Adipose tissue (tissue), 3 donors: ENCODE data around the gene OPCML. TPM values are rescaled to one million over a fixed set of nuclear protein-coding genes. Genes with fewer than 3 reads are reported as not detected.

Experiments used
- H3K27ac ChIP-seq: one replicate; pipeline ENCODE4 v1.5.1; 2013; ENCODE audit warnings: low read depth, low read length
- WGBS, 3 donors: extraction: QIAGEN DNeasy Blood & Tissue Kit; methylation state at CpG; one replicate each; pipeline ENCODE4 v1.1.7; 2013; 5-methylcytosine and 5-hydroxymethylcytosine counted together
- polyA plus RNA-seq, 3 donors: library from polyadenylated mRNA; stranded (reverse); fragments of 200-250 nt; gene quantifications; one replicate each; pipeline ENCODE4 v1.2.3, GENCODE V29; 2013
- donor health status: healthy with polysubstance abuse.
- donor health status: Bipolar disorder and iron deficiency.
- donor health status: healthy.

OPCML gene
- polyA plus RNA-seq, 3 donors = 0.01 to 0.04 TPM; not detected in 1

GRCh38 chr11:133388975-133389568, 143.2 kb downstream of the OPCML start:
- no peak overlapping the region for H3K27ac ChIP-seq
- 65 to 93% (median 89%) methylated on average over 5 of the region's 5 CpGs for WGBS, 3 donors

GRCh38 chr11:133388260-133388659, 144.0 kb downstream of the OPCML start:
- WGBS, 3 donors = 43 to 87% (median 71%) methylated on average over 2 of the region's 2 CpGs
- H3K27ac ChIP-seq = no peak overlapping the region

- 53 to 62% (median 62%) methylated on average over 4 of the region's 4 CpGs for WGBS, 3 donors
- H3K27ac ChIP-seq = no peak overlapping the region
These were observed 145.4 kb downstream of the OPCML start for GRCh38 chr11:133386852-133387251.

GRCh38 chr11:133386262-133386661, 146.0 kb downstream of the OPCML start:
- 14 to 28% (median 18%) methylated on average over 4 of the region's 4 CpGs for WGBS, 3 donors
- H3K27ac ChIP-seq = no peak overlapping the region

- no peak overlapping the region for H3K27ac ChIP-seq
- WGBS, 3 donors = 45 to 56% (median 53%) methylated on average over 4 of the region's 4 CpGs
These were observed 146.5 kb downstream of the OPCML start for GRCh38 chr11:133385781-133386180.

GRCh38 chr11:133384731-133385130, 147.6 kb downstream of the OPCML start:
- WGBS, 3 donors = 72 to 89% (median 74%) methylated on average over 6 of the region's 6 CpGs
- no peak overlapping the region for H3K27ac ChIP-seq

- H3K27ac ChIP-seq = no peak overlapping the region
- 41 to 84% (median 79%) methylated on average over 4 of the region's 4 CpGs for WGBS, 3 donors
These were observed 148.6 kb downstream of the OPCML start for GRCh38 chr11:133383689-133384088.

- H3K27ac ChIP-seq = no peak overlapping the region
- 53 to 73% (median 58%) methylated on average over 8 of the region's 8 CpGs for WGBS, 3 donors
These were observed 149.1 kb downstream of the OPCML start for GRCh38 chr11:133383201-133383600.

GRCh38 chr11:133382131-133382812, 150.0 kb downstream of the OPCML start:
- H3K27ac ChIP-seq = no peak overlapping the region
- WGBS, 3 donors = 48 to 64% (median 56%) methylated on average over 12 of the region's 12 CpGs

GRCh38 chr11:133381761-133382130, 150.6 kb downstream of the OPCML start:
- WGBS, 3 donors = 78 to 91% (median 83%) methylated on average over 3 of the region's 3 CpGs
- no peak overlapping the region for H3K27ac ChIP-seq

GRCh38 chr11:133366147-133366546, 166.2 kb downstream of the OPCML start:
- WGBS, 3 donors = 28 to 31% (median 31%) methylated on average over 8 of the region's 8 CpGs
- H3K27ac ChIP-seq = no peak overlapping the region

- 87 to 91% (median 90%) methylated on average over 15 of the region's 15 CpGs for WGBS, 3 donors
These were observed 169.4 kb downstream of the OPCML start for GRCh38 chr11:133362916-133363315.

GRCh38 chr11:133362156-133362555, 170.1 kb downstream of the OPCML start:
- no peak overlapping the region for H3K27ac ChIP-seq
- WGBS, 3 donors = 83 to 88% (median 84%) methylated on average over 15 of the region's 15 CpGs

More at GRCh38 chr11:133362916-133363315, 169.4 kb downstream of the OPCML start:
- H3K27ac ChIP-seq = no peak overlapping the region

GRCh38 chr11:133361689-133361994, 170.7 kb downstream of the OPCML start:
- 92 to 95% (median 94%) methylated on average over 21 of the region's 21 CpGs for WGBS, 3 donors
- no peak overlapping the region for H3K27ac ChIP-seq

GRCh38 chr11:133360860-133361688, 171.2 kb downstream of the OPCML start:
- no peak overlapping the region for H3K27ac ChIP-seq

GRCh38 chr11:133355095-133355494, 177.2 kb downstream of the OPCML start:
- 31 to 44% (median 42%) methylated on average over 2 of the region's 2 CpGs for WGBS, 3 donors
- no peak overlapping the region for H3K27ac ChIP-seq

More at GRCh38 chr11:133360860-133361688, 171.2 kb downstream of the OPCML start:
- WGBS, 3 donors = 91 to 95% (median 92%) methylated on average over 52 to 54 of the region's 54 CpGs

- 81 to 89% (median 83%) methylated on average over 4 of the region's 4 CpGs for whole genome bisulfite sequencing, 3 donors
- H3K27ac ChIP-seq = no peak overlapping the region
These were observed 178.2 kb downstream of the OPCML start for GRCh38 chr11:133354069-133354468.

- H3K27ac ChIP-seq = no peak overlapping the region
- 55 to 68% (median 57%) methylated on average over 3 of the region's 3 CpGs for WGBS, 3 donors
These were observed 182.3 kb downstream of the OPCML start for GRCh38 chr11:133350045-133350444.

- 50 to 76% (median 73%) methylated on average over 5 of the region's 5 CpGs for WGBS, 3 donors
- H3K27ac ChIP-seq = no peak overlapping the region
These were observed 184.3 kb downstream of the OPCML start for GRCh38 chr11:133347988-133348387.
